ENCODE results near the gene CYSRT1. TPM values are rescaled to one million over a fixed set of nuclear protein-coding genes. Genes with fewer than 3 reads are reported as not detected.

The CYSRT1 gene
- polyA plus RNA-seq, 1 donor (not counting 4 experiments of a cell fraction or from before 2014, with no cell fraction given): 0.80 TPM

GRCh38 chr9:137194909-137195308 lies 30.1 kb upstream of the CYSRT1 start:
- FAIRE-seq: no peak
- Histone ChIP-seq H3K4me2 (ENCODE audit: control insufficient read depth, extremely low read depth, insufficient read depth, low read depth, low read length) (peak overlapping the region; percentile 74), H3K9me3 (ENCODE audit: control insufficient read depth, low read depth, low read length) (no peaks in the 10 kb centered on the region), H3K27me3 (ENCODE audit: control insufficient read depth, extremely low read depth, insufficient read depth, low read length) (peaks cover 3% of the 10 kb centered on the region), H3K4me3 (ENCODE audit: control insufficient read depth in 2 of 3, extremely low read depth in 1 of 3, insufficient read depth in 2 of 3, low read depth in 1 of 3, low read length in 3 of 3) (peak overlapping the region in 1 of 3 experiments; percentile 12), H3K4me1 (ENCODE audit: control insufficient read depth, extremely low read depth, insufficient read depth, low read length) (peaks cover 33% of the 10 kb centered on the region), H3K27ac (ENCODE audit: control insufficient read depth, insufficient read depth, low read length) (no peak overlapping the region), H4K20me1 (ENCODE audit: control insufficient read depth, extremely low read depth, insufficient read depth, low read length) (peaks cover 7% of the 10 kb centered on the region), H3K36me3 (ENCODE audit: control insufficient read depth in 2 of 2, extremely low read depth in 1 of 2, insufficient read depth in 2 of 2, low read length in 2 of 2) (peaks cover 9 to 13% of the 10 kb centered on the region in 2 experiments), H3K9ac (ENCODE audit: control insufficient read depth, extremely low read depth, insufficient read depth, low read length) (peak overlapping the region; percentile 28), H3K79me2 (ENCODE audit: control insufficient read depth, insufficient read depth, low read length) (peaks cover 12% of the 10 kb centered on the region), H3K9me1 (ENCODE audit: control insufficient read depth, extremely low read depth, insufficient read depth, low read length) (peaks cover 3% of the 10 kb centered on the region), H2AFZ (ENCODE audit: control insufficient read depth, low read length) (no peak overlapping the region)
- dilution Hi-C loops (cut with MboI; ENCODE audit: extremely low pct_ligation_motif_present, low sequenced_read_pairs): no loop called here
- DNase-seq (ENCODE audit: low read depth, low spot score): no peak
- TF ChIP-seq CTCF (optimal IDR thresholded peaks at IDR 0.05 in 1 of 3, IDR thresholded peaks at IDR 0.05 in 1 of 3, conservative IDR thresholded peaks at IDR 0.05 in 1 of 3; ENCODE audit: extremely low read depth in 1 of 3, insufficient read depth in 2 of 3, low read length in 3 of 3) (no peak), EZH2 (IDR thresholded peaks at IDR 0.05; ENCODE audit: low read length) (no peak)

GRCh38 chr9:137195525-137196220 lies 29.3 kb upstream of the CYSRT1 start:
- Histone ChIP-seq H3K27ac (ENCODE audit: control insufficient read depth, insufficient read depth, low read length) (no peak overlapping the region), H3K9me1 (ENCODE audit: control insufficient read depth, extremely low read depth, insufficient read depth, low read length) (peaks cover 3% of the 10 kb centered on the region), H3K4me2 (ENCODE audit: control insufficient read depth, extremely low read depth, insufficient read depth, low read depth, low read length) (peak overlapping the region; percentile 74), H3K4me3 (ENCODE audit: control insufficient read depth in 2 of 3, extremely low read depth in 1 of 3, insufficient read depth in 2 of 3, low read depth in 1 of 3, low read length in 3 of 3) (no peak overlapping the region), H4K20me1 (ENCODE audit: control insufficient read depth, extremely low read depth, insufficient read depth, low read length) (peaks cover 7% of the 10 kb centered on the region), H3K4me1 (ENCODE audit: control insufficient read depth, extremely low read depth, insufficient read depth, low read length) (peaks cover 31% of the 10 kb centered on the region), H3K36me3 (ENCODE audit: control insufficient read depth in 2 of 2, extremely low read depth in 1 of 2, insufficient read depth in 2 of 2, low read length in 2 of 2) (peaks cover 7 to 8% of the 10 kb centered on the region in 2 experiments), H3K9me3 (ENCODE audit: control insufficient read depth, low read depth, low read length) (no peaks in the 10 kb centered on the region), H3K27me3 (ENCODE audit: control insufficient read depth, extremely low read depth, insufficient read depth, low read length) (peaks cover 3% of the 10 kb centered on the region), H3K9ac (ENCODE audit: control insufficient read depth, extremely low read depth, insufficient read depth, low read length) (no peak overlapping the region), H2AFZ (ENCODE audit: control insufficient read depth, low read length) (no peak overlapping the region), H3K79me2 (ENCODE audit: control insufficient read depth, insufficient read depth, low read length) (peaks cover 4% of the 10 kb centered on the region)
- dilution Hi-C loops (cut with MboI; ENCODE audit: extremely low pct_ligation_motif_present, low sequenced_read_pairs): no loop called here
- DNase-seq (ENCODE audit: low read depth, low spot score) (no peak), FAIRE-seq (no peak)
- no peak for TF ChIP-seq CTCF (optimal IDR thresholded peaks at IDR 0.05 in 1 of 3, IDR thresholded peaks at IDR 0.05 in 1 of 3, conservative IDR thresholded peaks at IDR 0.05 in 1 of 3; ENCODE audit: extremely low read depth in 1 of 3, insufficient read depth in 2 of 3, low read length in 3 of 3)
- no peak for TF ChIP-seq EZH2 (IDR thresholded peaks at IDR 0.05; ENCODE audit: low read length)
